PFSK-1 (cell line): ENCODE measurements around the gene PRL.

Source experiments
- FOXP2 ChIP-seq: optimal IDR thresholded peaks from 2 replicates; pipeline ENCODE3; 2011; ENCODE audit warnings: borderline replicate concordance, control low read depth, inconsistent platforms; ENCODE audit not compliant: insufficient read depth; ENCODE audit errors: extremely low read length, extremely low read depth
- POLR2AphosphoS5 ChIP-seq: IDR thresholded peaks from 2 replicates; pipeline ENCODE4 v1.6.1; 2012; ENCODE audit warnings: low read depth, mild to moderate bottlenecking, control low read depth, low read length, moderate library complexity
- REST ChIP-seq, 2 experiments: IDR thresholded peaks; 2 replicates each; pipeline versions ENCODE4 v1.6.1 to v1.8.0; 2011 to 2012; ENCODE audit warnings: low read depth in 2 of 2, low read length in 2 of 2, control low read depth in 1 of 2, inconsistent platforms in 1 of 2, mild to moderate bottlenecking in 1 of 2, moderate library complexity in 1 of 2; ENCODE audit not compliant: insufficient read depth in 1 of 2
- SIN3A ChIP-seq: IDR thresholded peaks from 2 replicates; pipeline ENCODE4 v1.6.1; 2012; ENCODE audit warnings: mild to moderate bottlenecking, low read length, moderate library complexity, borderline replicate concordance; ENCODE audit not compliant: insufficient read depth
- TAF1 ChIP-seq: IDR thresholded peaks from 2 replicates; pipeline ENCODE4 v1.6.1; 2012; ENCODE audit warnings: low read length, control low read depth, borderline replicate concordance; ENCODE audit not compliant: insufficient read depth

The PRL gene

GRCh38 chr6:22247916-22248482, 48.8 kb downstream of the PRL start:
- TF ChIP-seq REST (IDR thresholded peaks at IDR 0.05; ENCODE audit: insufficient read depth in 1 of 2, low read depth in 2 of 2, low read length in 2 of 2) = no peak
- TF ChIP-seq FOXP2 = no peak
- no peak for TF ChIP-seq SIN3A
- TF ChIP-seq POLR2AphosphoS5 = no peak
- TF ChIP-seq TAF1 = no peak

GRCh38 chr6:22240025-22240424, 56.8 kb downstream of the PRL start:
- TF ChIP-seq TAF1 (no peak), FOXP2 (no peak), SIN3A (no peak), POLR2AphosphoS5 (no peak), REST (IDR thresholded peaks at IDR 0.05; ENCODE audit: insufficient read depth in 1 of 2, low read depth in 2 of 2, low read length in 2 of 2) (no peak)

- no peak for TF ChIP-seq REST (IDR thresholded peaks at IDR 0.05; ENCODE audit: insufficient read depth in 1 of 2, low read depth in 2 of 2, low read length in 2 of 2)
- TF ChIP-seq SIN3A = no peak
- TF ChIP-seq POLR2AphosphoS5 = no peak
- TF ChIP-seq TAF1 = no peak
- no peak for TF ChIP-seq FOXP2
Measured at GRCh38 chr6:22239261-22239921, 57.4 kb downstream of the PRL start.

GRCh38 chr6:22238861-22239260, 58.0 kb downstream of the PRL start:
- TF ChIP-seq FOXP2 (no peak), TAF1 (no peak), SIN3A (no peak), REST (IDR thresholded peaks at IDR 0.05; ENCODE audit: insufficient read depth in 1 of 2, low read depth in 2 of 2, low read length in 2 of 2) (no peak), POLR2AphosphoS5 (no peak)

GRCh38 chr6:22237526-22237925, 59.3 kb downstream of the PRL start:
- no peak for TF ChIP-seq POLR2AphosphoS5
- no peak for TF ChIP-seq SIN3A
- no peak for TF ChIP-seq FOXP2
- TF ChIP-seq REST (IDR thresholded peaks at IDR 0.05; ENCODE audit: insufficient read depth in 1 of 2, low read depth in 2 of 2, low read length in 2 of 2) = no peak
- no peak for TF ChIP-seq TAF1
